Stimulated activated CD4-positive, alpha-beta T cell treated with anti-CD3 and anti-CD28 coated beads, Interleukin-1b, Interleukin-23, amount 100 ng/mL, for 24 hours (primary cell): ENCODE results near the gene SUGCT.
"Not testable (repeated sequence)": the region's sequence is repeated elsewhere in the genome, so short reads cannot be mapped to it uniquely, and the experiment has no call there.

ENCODE experiments used
- DNase-seq, 4 experiments: peaks; one replicate each; pipeline ENCODE4 v3.0.0-alpha.2; 2020; ENCODE audit warnings: low read depth in 4 of 4, low spot score in 1 of 4

SUGCT gene

DNA sequence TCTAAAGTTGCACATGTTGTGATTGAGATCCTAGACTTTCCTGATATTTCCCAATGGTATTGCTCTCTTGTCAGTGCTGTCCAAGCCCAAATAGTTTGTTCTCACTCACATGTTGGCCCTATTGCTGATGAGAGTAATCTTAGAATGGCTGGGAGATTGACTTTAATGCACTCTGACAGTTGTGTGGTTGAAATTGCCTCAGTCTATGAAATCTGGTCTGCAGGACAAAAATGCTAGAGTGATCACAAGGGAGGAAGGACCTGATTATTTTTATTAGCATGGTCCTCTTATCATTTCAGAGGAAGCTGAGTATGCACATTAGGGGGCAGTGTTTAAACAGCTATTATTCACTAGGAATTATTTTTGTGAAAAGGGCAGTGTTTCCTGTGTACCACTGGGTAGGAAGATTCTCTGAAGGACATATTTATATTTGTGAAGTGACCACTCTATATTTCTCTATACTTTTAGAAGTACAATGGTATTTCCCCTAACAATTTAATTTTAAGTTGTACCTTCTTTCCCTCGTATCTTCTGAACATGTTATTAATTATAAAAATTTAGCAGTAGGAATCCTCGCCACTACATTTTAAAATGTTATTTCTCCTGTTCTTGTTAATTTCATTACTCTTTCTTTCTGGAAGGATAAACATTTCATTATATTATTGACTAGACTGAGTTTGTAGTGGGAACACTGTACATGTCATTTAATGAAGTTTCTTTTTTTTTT, 64.4 kb downstream of the SUGCT start:
- DNase-seq = no peak

DNA sequence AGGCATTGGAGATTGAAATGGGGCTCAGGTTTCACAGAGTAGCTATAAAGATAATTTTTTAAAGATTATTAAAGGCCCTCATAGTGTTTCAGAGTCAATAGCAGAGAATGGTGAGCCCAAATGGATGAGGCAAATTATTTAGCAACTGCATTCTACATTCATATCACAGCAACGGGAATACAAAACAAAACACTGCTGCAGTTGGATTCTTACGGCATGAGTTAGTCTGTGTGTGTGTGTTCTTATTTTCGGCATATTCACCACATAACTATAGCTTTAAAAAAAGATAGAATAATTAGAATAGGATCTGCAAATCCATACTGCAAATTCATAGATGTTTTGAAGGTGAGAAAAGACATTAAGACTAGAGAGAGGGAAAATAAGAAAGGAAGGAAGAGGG, 66.0 kb downstream of the SUGCT start:
- DNase-seq = no peak

DNA sequence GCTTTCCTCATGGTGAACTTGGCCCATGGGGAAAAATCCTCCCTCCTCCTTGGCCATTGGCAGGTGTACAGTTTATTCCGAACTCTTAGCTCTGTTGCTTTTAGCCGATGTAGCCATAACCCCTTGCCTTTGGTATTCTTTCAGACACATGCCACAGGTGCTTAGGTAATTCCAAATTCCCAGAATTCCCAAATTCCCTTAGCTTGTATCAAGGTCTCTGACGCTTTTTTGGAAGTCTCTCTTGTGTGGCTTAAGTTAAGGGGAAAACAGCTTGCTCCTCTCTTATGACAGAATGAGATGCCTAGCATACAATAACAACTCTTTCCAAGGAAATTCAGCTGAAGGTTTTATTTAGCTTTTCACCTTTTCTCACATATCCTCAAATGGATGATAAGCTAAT, 68.0 kb downstream of the SUGCT start:
- DNase-seq = no peak

DNA sequence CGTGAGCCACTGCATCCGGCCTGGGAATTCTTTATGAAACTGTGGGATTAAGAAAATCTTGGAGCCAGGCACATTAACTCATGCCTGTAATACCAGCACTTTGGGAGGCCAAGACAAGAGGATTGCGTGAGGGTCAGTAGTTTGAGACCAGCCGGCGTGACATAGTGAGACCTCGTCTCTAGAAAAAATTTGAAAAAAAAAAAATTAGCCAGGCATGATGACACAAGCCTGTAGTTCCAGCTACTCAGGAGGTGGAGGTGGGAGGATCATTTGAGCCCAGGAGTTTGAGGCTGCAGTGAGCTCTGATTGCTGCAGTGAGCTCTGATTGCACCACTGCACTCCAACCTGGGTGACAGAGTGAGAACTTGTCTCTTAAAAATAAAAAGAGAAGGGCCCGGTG, 69.8 kb downstream of the SUGCT start:
- no peak for DNase-seq

DNA sequence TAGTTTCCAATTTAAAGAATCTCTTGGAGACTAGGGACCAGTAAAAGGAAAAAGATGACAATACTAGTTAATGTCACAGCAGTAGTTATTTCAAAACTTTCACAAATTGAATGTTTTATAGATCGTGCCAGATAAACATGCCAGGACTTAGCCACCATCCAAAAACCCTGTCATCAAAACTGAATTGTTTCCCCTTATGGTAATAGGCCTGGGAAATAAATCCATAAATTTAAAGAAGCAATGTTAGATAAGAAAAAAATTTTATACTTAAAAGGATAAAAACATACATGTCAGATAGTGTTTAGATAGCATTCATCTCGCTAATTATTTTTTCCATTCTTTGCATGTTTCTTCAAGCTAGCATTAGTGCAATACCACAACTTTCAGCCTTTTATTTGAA, 71.2 kb downstream of the SUGCT start:
- DNase-seq = no peak

DNA sequence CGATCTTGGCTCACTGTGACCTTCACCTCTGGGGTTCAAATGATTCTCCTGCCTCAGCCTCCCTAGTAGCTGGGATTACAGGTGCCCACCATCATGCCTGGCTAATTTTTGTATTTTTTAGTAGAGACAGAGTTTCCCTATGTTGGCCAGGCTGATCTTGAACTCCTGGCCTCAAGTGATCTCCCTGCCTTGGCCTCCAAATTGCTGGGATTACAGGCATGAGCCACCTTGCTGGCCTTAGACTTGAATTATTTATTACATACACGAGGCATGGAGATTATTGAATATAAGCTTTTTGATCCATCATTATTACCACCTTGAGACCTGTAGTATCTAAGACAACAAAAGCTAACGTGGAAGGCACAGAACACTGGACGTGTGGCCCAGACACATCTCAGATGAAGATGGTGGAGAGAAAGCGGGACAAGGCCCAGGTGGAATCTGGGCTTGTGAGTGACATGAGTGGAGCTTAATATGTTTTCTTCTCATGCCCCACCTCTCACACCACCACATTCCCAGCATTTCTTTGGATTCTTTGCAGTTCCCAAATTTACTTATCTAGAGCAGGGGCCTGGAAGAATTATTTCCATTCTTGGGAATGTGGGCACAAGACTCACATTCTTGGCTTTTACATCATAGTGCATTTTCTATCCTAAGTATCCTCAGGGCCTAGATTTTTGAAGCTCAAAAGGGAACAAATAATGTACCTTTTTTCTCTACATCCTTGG, 76.6 kb downstream of the SUGCT start:
- DNase-seq = no peak

DNA sequence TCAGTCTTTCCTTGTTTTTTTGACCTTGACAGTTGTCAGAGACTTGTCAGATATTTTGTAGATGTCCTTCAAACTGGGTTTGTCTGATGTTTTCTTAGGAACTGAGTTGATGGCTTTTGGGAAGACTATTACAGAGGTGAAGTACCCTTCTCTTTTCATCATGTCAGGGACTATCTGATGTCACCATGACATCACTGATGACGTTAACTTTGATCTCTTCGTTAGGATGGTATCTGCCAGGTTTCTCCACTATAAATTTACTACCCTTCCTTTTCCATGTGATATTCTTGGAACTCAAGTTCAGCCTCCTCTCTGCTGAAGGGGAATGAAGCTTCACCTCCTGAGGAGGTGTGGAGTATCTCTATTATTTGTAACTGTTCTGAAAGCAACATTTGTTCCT, 78.5 kb downstream of the SUGCT start:
- DNase-seq = no peak

DNA sequence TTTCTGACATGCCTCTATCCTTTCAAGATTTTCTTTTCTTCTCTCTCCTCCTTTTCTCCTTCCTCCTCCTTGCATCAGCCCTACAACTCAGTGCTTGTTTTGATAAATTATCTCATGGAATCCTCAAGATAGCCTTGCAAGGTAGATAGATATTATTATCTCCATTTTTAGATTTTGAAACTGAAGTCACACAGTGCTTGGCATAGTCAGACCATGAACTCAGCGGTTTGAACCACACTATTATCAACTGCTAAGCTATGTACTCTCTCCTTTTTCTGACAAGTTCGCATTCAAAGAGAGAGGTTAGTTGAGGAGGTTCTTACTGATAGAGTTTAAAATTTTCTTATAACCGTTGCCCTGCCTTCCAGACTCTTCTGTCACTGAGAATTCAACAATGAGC, 79.1 kb downstream of the SUGCT start:
- DNase-seq = no peak

DNA sequence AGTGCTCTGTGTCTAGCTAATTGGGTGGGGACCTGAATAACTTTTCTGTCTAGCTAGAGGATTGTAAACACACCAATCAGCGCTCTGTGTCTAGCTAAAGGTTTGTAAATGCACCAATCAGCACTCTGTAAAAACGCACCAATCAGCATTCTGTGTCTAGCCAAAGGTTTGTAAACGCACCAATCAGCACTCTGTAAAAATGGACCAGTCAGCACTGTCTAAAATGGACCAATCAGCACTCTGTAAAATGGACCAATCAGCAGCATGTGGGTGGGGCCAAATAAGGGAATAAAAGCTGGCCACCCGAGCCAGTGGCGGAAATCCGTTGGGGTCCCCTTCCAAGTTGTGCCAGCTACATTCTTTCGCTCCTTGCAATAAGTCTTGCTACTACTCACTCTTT, 83.8 kb downstream of the SUGCT start:
- not testable (repeated sequence) for DNase-seq

DNA sequence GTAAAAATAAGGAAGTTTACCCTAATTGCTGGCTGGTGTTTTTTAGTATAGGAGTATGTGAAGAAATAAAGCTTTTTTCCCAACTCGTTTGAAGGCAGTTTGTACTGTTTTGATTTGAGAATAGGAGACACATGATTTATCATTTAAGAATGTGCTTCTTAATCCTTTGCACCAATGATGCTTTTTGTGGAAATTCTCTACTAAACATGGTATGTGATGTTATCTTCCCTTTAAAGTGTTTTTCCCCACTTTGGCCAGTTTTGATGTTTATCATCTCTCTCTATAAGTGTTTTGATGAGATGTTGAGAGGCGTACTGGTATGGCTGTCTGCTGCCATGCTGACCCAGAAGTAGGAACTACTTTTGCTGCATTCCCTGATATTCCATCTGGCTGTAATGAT, 85.1 kb downstream of the SUGCT start:
- DNase-seq = no peak

DNA sequence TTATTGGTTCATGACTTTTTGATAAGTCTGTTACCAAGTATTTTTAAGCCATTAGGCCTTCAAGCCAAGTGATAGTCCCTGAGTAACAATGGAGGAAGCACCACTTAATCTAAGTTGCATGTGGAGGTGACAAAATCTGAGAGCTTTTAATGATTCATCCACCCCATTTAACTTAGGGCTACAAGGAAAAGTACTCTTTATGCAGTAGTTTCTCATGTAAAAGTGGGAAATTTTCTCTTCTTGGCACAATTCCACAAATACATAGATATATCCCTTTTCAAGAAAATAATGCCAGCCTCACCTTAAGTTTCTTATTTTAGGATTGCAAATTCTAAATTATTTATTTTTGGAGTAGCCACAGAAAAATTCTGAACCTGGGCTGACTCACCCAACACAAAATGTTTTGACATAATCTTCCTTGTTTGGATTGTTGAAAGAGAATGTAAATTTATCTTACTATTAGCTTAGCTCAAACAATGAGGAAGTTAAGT, 85.7 kb downstream of the SUGCT start:
- no peak for DNase-seq

DNA sequence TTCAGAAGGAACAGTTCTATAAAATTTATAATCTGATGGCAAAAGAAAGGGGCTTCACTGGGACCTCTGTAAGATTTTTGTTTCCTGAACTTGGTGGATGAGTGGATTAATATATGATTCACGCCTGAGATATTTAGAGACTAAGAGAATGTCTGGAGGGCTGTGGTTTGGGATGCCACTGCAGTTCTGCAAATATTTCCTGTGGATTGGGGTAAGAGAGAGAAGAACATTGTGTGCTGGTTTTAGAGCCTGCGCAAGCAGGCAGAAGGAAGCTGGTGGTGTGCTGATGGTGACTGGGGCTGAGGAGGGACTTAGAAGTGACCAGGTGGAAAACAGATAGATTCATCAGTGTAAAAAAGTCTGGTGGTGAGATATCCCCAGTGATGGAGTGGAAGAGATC, 87.0 kb downstream of the SUGCT start:
- no peak for DNase-seq

DNA sequence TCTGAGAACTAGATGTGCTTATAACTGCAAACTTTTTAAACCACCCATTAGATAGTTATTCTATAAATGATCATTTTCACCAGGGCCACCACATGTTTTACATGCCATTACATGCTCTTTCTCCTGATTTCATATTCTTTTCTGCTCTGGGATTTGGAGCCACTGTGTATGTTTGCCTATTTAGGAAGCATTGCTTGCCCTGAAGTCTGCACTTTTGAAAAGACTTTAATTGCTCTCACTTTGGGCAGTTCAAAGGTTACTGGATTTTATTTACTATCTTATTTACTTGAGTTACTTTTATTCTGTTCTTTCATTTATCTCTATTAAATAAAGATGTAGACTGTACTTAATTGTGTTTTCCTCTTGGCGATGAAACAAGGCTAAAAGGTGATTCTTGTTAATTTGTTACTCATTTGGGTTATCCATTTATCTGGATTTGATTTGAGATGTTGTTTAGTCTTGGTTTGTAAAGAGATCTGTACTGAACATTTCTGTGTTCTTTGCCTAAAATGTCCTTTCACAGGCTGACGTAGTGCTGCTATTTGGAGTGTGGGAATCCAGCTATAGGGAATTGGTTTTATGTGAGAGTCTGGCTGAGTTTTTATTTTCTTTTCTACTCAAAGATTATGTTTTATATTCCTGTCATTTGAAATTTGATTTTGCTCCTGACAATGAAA, 88.8 kb downstream of the SUGCT start:
- DNase-seq = no peak

DNA sequence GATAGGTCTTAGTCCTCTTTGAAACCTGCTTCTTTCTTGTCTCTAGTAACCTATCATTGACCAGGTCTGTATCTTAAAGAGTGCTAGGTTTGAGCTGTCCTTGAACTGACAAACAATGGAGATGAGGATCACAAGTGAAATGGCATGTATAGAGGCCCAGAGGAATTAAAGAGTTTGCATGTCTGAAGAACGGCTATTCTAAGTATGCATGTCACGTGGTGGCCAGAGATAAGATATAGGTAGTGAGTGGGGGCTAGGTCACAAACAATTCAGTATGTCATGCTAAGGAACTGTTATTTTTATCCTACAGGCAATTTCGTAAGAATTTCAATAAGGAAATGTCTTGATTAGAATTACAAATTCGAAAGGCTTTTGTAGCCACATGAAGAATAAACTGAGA, 95.3 kb downstream of the SUGCT start:
- DNase-seq = no peak

DNA sequence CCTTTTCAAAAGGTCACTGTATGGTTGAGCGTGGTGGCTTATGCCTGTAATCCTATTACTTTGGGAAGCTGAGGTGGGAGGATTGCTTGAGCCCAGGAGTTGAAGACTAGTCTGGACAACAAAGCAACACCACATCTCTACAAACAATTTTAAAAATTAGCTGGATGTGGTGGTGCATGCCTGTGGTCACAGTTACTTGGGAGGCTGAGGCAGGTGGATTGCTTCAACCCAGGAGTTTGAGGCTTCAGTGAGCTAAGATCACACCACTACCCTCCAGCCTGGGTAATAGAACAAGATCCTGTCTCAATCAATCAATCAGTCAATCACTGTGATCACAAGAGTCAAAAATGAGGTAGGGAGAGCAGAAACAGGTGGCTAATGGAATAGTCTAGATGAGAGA, 97.0 kb downstream of the SUGCT start:
- DNase-seq = no peak

DNA sequence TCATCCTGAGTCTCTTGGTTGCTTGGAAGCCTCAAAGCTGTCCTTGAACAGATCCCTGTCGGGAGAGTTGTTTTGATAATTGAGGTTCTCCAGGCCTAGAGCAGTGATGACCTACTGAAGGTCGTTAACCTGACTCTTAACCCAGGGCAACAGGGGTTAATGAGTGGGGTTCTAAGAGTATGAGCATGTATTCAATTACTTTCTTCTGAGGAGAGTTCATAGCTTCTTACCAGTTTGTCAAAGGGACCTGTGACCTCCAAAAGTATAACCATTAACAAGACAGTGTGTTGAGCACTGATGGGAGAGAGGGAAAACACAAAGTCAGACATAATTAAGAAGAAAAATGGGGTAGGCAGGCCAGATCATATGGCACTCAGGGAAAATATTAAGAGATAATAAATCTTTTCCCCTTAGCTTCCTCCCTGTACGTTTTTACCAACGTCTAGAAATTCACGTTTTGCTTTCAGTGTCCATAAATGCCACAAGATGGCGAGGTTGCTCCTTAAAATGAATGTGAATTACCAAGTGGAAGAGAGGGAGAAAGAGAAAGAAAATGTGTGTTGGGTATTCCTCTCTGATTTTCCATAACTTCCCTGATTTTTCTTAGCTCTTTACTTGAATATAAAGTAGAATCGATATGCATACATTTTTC, 97.6 kb downstream of the SUGCT start:
- no peak for DNase-seq

DNA sequence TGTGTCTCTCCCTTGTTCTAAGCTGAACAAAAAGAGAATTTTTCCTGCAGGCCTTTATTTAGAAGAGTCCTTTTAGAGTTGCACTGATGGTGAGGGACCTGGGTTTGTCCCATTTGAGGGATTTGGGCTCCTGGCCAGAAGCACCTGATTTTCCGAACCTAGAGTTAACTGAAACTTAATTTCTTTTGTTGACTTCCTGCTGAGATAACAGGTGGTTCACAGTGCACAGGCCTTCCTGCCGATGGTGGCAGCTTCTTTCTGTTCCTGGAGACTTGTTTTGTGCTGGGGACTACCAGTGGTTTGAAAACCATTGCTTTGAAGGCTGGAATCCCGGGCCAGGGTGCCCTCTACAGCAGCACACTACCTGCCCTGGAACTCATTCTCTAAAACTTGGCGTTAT, 99.2 kb downstream of the SUGCT start:
- DNase-seq = no peak

DNA sequence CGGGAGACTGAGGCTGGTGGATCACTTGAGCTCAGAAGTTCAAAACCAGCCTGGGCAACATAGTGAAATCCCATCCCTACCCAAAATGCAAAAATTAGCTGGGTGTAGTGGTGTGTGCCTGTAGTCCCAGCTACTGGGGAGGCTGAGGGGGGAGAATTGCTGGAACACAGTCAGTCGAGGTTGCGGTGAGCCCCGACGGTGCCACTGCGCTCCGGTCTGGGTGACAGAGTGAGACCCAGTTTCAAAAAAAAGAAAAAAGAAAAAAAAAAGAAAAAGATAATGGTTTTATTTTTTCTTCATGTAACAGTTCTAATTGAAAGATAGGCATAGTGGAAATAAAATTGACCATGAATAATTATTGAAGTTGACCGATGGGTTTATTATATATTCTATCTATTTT, 99.9 kb downstream of the SUGCT start:
- DNase-seq = no peak

DNA sequence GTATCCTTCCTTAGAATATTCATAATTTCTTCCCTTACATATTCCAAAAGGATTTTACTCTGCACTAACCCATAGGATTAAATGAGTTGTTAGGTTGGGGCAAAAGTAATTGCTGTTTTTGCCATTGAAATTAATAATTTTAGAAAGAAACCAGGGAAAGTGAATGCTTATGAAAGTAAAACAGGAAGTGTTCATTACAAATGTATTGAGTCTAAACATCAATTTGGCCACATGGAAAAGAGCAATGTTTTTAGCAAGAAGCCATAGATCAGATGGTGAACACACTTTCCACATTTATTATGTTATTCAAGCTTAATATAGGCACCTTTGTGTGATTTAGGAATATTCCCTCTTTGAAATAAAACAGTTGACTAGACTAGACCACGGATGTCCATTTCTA, 102.9 kb downstream of the SUGCT start:
- DNase-seq = no peak

DNA sequence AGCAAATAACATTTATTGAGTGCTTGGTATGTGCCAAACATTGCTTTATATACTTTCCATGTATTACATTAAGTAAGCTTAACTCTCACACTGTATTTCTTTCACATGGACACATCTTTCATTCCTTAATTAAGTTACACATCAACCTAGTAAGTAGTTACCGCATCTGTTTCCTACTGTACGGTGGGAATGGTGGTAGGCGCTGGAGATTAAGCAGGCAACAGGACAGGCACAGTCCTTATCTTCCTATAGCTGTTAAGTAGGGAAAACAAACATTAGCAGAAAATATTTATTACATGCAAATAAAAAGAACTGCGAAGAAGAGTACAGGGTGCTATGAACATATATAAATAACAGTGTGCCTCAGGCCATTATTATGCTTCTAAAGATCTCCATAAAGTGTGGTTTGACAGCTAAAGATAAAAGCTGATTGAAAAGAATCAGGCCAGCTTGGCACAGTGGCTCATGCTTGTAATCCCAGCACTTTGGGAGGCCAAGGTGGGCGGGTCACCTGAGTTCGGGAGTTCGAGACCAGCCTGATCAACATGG, 105.0 kb downstream of the SUGCT start:
- DNase-seq = no peak

DNA sequence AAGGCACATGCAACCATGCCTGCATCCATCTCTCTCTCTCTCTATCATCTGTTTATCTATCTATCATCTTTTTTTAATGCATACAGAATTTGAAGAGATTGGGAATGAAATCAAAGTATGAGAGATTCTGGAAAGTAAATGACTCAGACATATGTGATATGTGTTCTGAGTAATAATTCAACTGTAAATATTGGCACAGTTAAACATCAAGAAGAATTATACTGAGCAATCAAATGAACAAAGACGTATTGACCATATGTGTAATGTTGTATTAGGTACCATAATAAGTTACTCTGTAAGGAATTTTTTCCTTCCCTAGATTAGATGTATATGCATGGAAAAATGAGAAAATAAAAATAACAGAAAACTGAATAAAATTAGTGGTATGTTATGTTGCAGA, 108.3 kb downstream of the SUGCT start:
- DNase-seq = no peak
